ENCODE results near the gene IRX4. TPM values are rescaled to one million over a fixed set of nuclear protein-coding genes. Genes with fewer than 3 reads are reported as not detected.
"Not testable (repeated sequence)": the region's sequence is repeated elsewhere in the genome, so short reads cannot be mapped to it uniquely, and the experiment has no call there.

IRX4 gene
- total RNA-seq, 1 experiment from 2014 or later: not detected

GRCh38 chr5:1879292-1880263 lies 3.1 kb downstream of the IRX4 start:
- no peak for DNase-seq (ENCODE audit: low read depth)

- no peak for DNase-seq (ENCODE audit: low read depth)
These were observed 4.5 kb downstream of the IRX4 start for GRCh38 chr5:1878050-1878849.

GRCh38 chr5:1877103-1878049 lies 5.3 kb downstream of the IRX4 start:
- no peak for DNase-seq (ENCODE audit: low read depth)

GRCh38 chr5:1876660-1877064 lies 6.1 kb downstream of the IRX4 start:
- no peak for DNase-seq (ENCODE audit: low read depth)

GRCh38 chr5:1875843-1876659 lies 6.7 kb downstream of the IRX4 start:
- no peak for DNase-seq (ENCODE audit: low read depth)

- no peak for DNase-seq (ENCODE audit: low read depth)
These were observed 7.4 kb downstream of the IRX4 start for GRCh38 chr5:1875281-1875842.

GRCh38 chr5:1874771-1875220 lies 7.9 kb downstream of the IRX4 start:
- DNase-seq (ENCODE audit: low read depth): no peak

GRCh38 chr5:1874348-1874747 lies 8.4 kb downstream of the IRX4 start:
- no peak for DNase-seq (ENCODE audit: low read depth)

GRCh38 chr5:1873243-1873959 lies 9.3 kb downstream of the IRX4 start:
- no peak for DNase-seq (ENCODE audit: low read depth)

GRCh38 chr5:1871441-1871840 lies 11.3 kb downstream of the IRX4 start:
- no peak for DNase-seq (ENCODE audit: low read depth)

- DNase-seq (ENCODE audit: low read depth): not testable (repeated sequence)
These were observed 12.1 kb downstream of the IRX4 start for GRCh38 chr5:1870435-1871272.

- DNase-seq (ENCODE audit: low read depth): no peak
These were observed 13.7 kb downstream of the IRX4 start for GRCh38 chr5:1868886-1869475.

- DNase-seq (ENCODE audit: low read depth): no peak
These were observed 14.9 kb downstream of the IRX4 start for GRCh38 chr5:1867815-1868143.

GRCh38 chr5:1867114-1867814 lies 15.5 kb downstream of the IRX4 start:
- DNase-seq (ENCODE audit: low read depth): no peak

- DNase-seq (ENCODE audit: low read depth): no peak
These were observed 16.8 kb downstream of the IRX4 start for GRCh38 chr5:1865948-1866347.

GRCh38 chr5:1865486-1865885 lies 17.2 kb downstream of the IRX4 start:
- DNase-seq (ENCODE audit: low read depth): no peak

- DNase-seq (ENCODE audit: low read depth): no peak
These were observed 17.8 kb downstream of the IRX4 start for GRCh38 chr5:1864896-1865440.
